ENCODE results near the gene CALCR. TPM values are rescaled to one million over a fixed set of nuclear protein-coding genes. Genes with fewer than 3 reads are reported as not detected.
A peak's percentile ranks its signal among the peaks of the same experiment; 100 is the strongest.

The CALCR gene
- total and polyA plus RNA-seq, 8 donors: 0.16 TPM; not detected in 7

- no peak for TF ChIP-seq CTCF (IDR thresholded peaks at IDR 0.05)
- H3K27me3 ChIP-seq: no peaks in the 10 kb centered on the region
- peaks cover 0 to 4% of the 10 kb centered on the region in 2 donors for H3K4me1 ChIP-seq
- H3K4me3 ChIP-seq: no peak overlapping the region
- H3K36me3 ChIP-seq: no peaks in the 10 kb centered on the region
- ATAC-seq: peak; percentile 94
- no peaks in the 10 kb centered on the region for H3K9me3 ChIP-seq
- H3K27ac ChIP-seq: peak overlapping the region in 1 of 2 donors; percentile 49
- DNase-seq: peak in 1 of 4 donors; percentile 49
- intact Hi-C loops (cut with DNase I): no loop called here
Measured at GRCh38 chr7:93558705-93559614, 15.6 kb downstream of the CALCR start.

- ATAC-seq (no peak), DNase-seq (no peak)
- intact Hi-C loops (cut with DNase I): no loop called here
- H3K27me3 ChIP-seq: no peaks in the 10 kb centered on the region
- H3K4me1 ChIP-seq: no peaks in the 10 kb centered on the region
- no peak overlapping the region for H3K4me3 ChIP-seq
- H3K36me3 ChIP-seq: no peaks in the 10 kb centered on the region
- H3K9me3 ChIP-seq: no peaks in the 10 kb centered on the region
- no peak for TF ChIP-seq CTCF (IDR thresholded peaks at IDR 0.05)
- no peak overlapping the region for H3K27ac ChIP-seq
Measured at GRCh38 chr7:93551931-93552330, 22.6 kb downstream of the CALCR start.

GRCh38 chr7:93551063-93551895 is 23.2 kb downstream of the CALCR start:
- Histone ChIP-seq H3K4me1 (no peaks in the 10 kb centered on the region), H3K9me3 (no peaks in the 10 kb centered on the region), H3K27ac (no peak overlapping the region), H3K27me3 (no peaks in the 10 kb centered on the region), H3K4me3 (no peak overlapping the region), H3K36me3 (no peaks in the 10 kb centered on the region)
- peak; percentile 67 for ATAC-seq
- intact Hi-C loops (cut with DNase I): no loop called here
- peak; percentile 30 to 43 for TF ChIP-seq CTCF (IDR thresholded peaks at IDR 0.05)
- peak in 1 of 4 donors; percentile 24 for DNase-seq

GRCh38 chr7:93547716-93548115 is 26.8 kb downstream of the CALCR start:
- Histone ChIP-seq H3K27me3 (no peaks in the 10 kb centered on the region), H3K9me3 (no peaks in the 10 kb centered on the region), H3K4me1 (no peaks in the 10 kb centered on the region), H3K27ac (no peak overlapping the region), H3K36me3 (no peaks in the 10 kb centered on the region), H3K4me3 (no peak overlapping the region)
- no peak for TF ChIP-seq CTCF (IDR thresholded peaks at IDR 0.05)
- ATAC-seq: no peak
- DNase-seq: no peak
- intact Hi-C loops (cut with DNase I): no loop called here

GRCh38 chr7:93544691-93545090 is 29.8 kb downstream of the CALCR start:
- no peak for ATAC-seq
- H3K4me3 ChIP-seq: no peak overlapping the region
- no peak for TF ChIP-seq CTCF (IDR thresholded peaks at IDR 0.05)

More at GRCh38 chr7:93544691-93545090, 29.8 kb downstream of the CALCR start:
- no peaks in the 10 kb centered on the region for H3K27me3 ChIP-seq
- no peaks in the 10 kb centered on the region for H3K36me3 ChIP-seq
- intact Hi-C loops (cut with DNase I): no loop called here
- H3K9me3 ChIP-seq: no peaks in the 10 kb centered on the region
- H3K4me1 ChIP-seq: no peaks in the 10 kb centered on the region
- DNase-seq: no peak
- H3K27ac ChIP-seq: no peak overlapping the region
